Tibial nerve (tissue), 4 donors: ENCODE measurements around the gene MTCL1.

Experiments
- EP300 ChIP-seq, 2 donors: sonication (generic); formaldehyde crosslinking; IDR thresholded peaks; one replicate each; pipeline ENCODE4 v1.6.1; 2017; ENCODE audit warnings: antibody characterized with exemption in 2 of 2, mild to moderate bottlenecking in 1 of 2
- POLR2A ChIP-seq, 2 donors: fragments of 450-650 bp; IDR thresholded peaks; one replicate each; pipeline ENCODE4 v1.6.1; 2017; ENCODE audit warnings: antibody characterized with exemption in 2 of 2, mild to moderate bottlenecking in 2 of 2, moderate library complexity in 2 of 2
- TF ChIP-seq, protein P1 (sequence below), 5 experiments: fragments of 200-600 bp in 3 of 5; fragments of 450-650 bp in 2 of 5; sonication (generic) in 3 of 5; IDR thresholded peaks; one replicate each; pipeline ENCODE4 v1.5.1; 2016 to 2019; ENCODE audit warnings: antibody characterized with exemption in 5 of 5, mild to moderate bottlenecking in 3 of 5, moderate library complexity in 2 of 5

DNA sequence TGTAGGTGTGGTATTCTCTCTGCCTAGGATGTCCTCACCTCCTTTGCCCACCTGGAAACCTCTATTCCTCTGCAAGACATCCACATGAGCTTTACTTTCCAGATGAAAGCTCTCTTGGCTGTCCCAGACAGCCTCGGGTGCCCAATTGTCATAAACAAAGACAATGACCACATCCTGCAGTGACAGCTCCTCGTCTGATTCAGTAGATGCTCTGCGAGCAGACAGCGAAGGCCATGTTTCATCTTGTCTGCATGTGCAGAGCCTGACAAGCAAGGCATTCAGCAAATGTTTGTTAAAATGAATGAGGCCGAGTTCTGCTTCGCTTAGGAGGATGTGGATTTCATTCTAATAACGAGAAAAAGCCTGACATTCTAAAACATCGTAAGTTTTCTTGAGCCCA lies 150.9 kb downstream of the MTCL1 start:
- TF ChIP-seq, protein P1, sequence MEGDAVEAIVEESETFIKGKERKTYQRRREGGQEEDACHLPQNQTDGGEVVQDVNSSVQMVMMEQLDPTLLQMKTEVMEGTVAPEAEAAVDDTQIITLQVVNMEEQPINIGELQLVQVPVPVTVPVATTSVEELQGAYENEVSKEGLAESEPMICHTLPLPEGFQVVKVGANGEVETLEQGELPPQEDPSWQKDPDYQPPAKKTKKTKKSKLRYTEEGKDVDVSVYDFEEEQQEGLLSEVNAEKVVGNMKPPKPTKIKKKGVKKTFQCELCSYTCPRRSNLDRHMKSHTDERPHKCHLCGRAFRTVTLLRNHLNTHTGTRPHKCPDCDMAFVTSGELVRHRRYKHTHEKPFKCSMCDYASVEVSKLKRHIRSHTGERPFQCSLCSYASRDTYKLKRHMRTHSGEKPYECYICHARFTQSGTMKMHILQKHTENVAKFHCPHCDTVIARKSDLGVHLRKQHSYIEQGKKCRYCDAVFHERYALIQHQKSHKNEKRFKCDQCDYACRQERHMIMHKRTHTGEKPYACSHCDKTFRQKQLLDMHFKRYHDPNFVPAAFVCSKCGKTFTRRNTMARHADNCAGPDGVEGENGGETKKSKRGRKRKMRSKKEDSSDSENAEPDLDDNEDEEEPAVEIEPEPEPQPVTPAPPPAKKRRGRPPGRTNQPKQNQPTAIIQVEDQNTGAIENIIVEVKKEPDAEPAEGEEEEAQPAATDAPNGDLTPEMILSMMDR (IDR thresholded peaks at IDR 0.05): no peak
- TF ChIP-seq POLR2A (IDR thresholded peaks at IDR 0.05): no peak
- no peak for TF ChIP-seq EP300 (IDR thresholded peaks at IDR 0.05)
